K562 (cell line): ENCODE data around the gene SLC1A7. TPM values are rescaled to one million over a fixed set of nuclear protein-coding genes. Genes with fewer than 3 reads are reported as not detected.

ENCODE experiments used
- DNMT1 ChIP-seq: fragments of 450-650 bp; IDR thresholded peaks from 2 replicates; pipeline ENCODE4 v1.6.1; 2016; ENCODE audit warnings: antibody characterized with exemption, mild to moderate bottlenecking
- EHMT2 ChIP-seq: fragments of 450-650 bp; IDR thresholded peaks from 2 replicates; pipeline ENCODE4 v1.6.1; 2018; ENCODE audit warnings: antibody characterized with exemption
- NONO ChIP-seq, 2 experiments: fragments of 200-400 bp in 1 of 2; fragments of 450-650 bp in 1 of 2; formaldehyde crosslinking in 1 of 2; IDR thresholded peaks; 2 replicates each; pipeline ENCODE4 v1.6.1; 2017; ENCODE audit warnings: low read depth in 2 of 2, mild to moderate bottlenecking in 2 of 2, moderate library complexity in 2 of 2, low read length in 1 of 2
- SMARCE1 ChIP-seq: fragments of 450-650 bp; IDR thresholded peaks from 2 replicates; pipeline ENCODE4 v1.7.1; 2016; ENCODE audit warnings: mild to moderate bottlenecking
- ZNF140 ChIP-seq: fragments of 250-450 bp; sonication (Bioruptor Pico); IDR thresholded peaks from 2 replicates; pipeline ENCODE4 v1.8.0; 2021; ENCODE audit warnings: moderate library complexity, mild to moderate bottlenecking, inconsistent platforms
- ZNF184 ChIP-seq: sonication (generic); formaldehyde crosslinking; IDR thresholded peaks from 2 replicates; pipeline ENCODE4 v1.5.0; 2020; ENCODE audit warnings: missing genetic modification reagents
- ZNF436 ChIP-seq: fragments of 250-450, 450-650 bp; sonication (Bioruptor Pico); formaldehyde crosslinking; IDR thresholded peaks from 2 replicates; pipeline ENCODE4 v1.7.0; 2020; ENCODE audit warnings: mild to moderate bottlenecking
- ZNF507 ChIP-seq: conservative IDR thresholded peaks from 2 replicates; pipeline ENCODE4 v1.6.1; 2017; ENCODE audit warnings: missing genetic modification characterization, missing compliant biosample characterization
- polyA plus RNA-seq, 8 experiments: library from polyadenylated mRNA; depleted of rRNA in 4 of 8; stranded (reverse) in 5 of 8; unstranded in 3 of 8; fragments of >200 nt; fragmentation: Nextera tagmentation in 2 of 8; fragmentation: Illumina TruSeq in 1 of 8; extraction: Ambion mirVana in 2 of 8; extraction: Trizol in 1 of 8; gene quantifications; 2 replicates each; pipeline versions ENCODE4 v1.2.1 to v1.2.3, GENCODE V29; 2011 to 2014; ENCODE audit warnings: inconsistent platforms in 1 of 8, missing spikeins in 1 of 8
- total RNA-seq, 7 experiments: library from RNA; depleted of rRNA in 6 of 7; stranded (reverse); fragments of >200 nt in 6 of 7; fragmentation: Illumina TruSeq in 2 of 7; extraction: Trizol in 2 of 7; gene quantifications; 2 replicates each; pipeline versions ENCODE4 v1.2.1 to v1.2.3, GENCODE V29; 2011 to 2021; ENCODE audit warnings: low replicate concordance in 1 of 7
- TF ChIP-seq, protein P1 (sequence below): fragments of 450-650 bp; conservative IDR thresholded peaks from 2 replicates; pipeline ENCODE4 v1.6.1; 2016; ENCODE audit warnings: missing genetic modification characterization, low read depth, mild to moderate bottlenecking, control low read depth, missing compliant biosample characterization
- TF ChIP-seq, protein P2 (sequence below): IDR thresholded peaks from 3 replicates; pipeline ENCODE4 v1.6.1; 2011; ENCODE audit warnings: borderline replicate concordance, mild to moderate bottlenecking; ENCODE audit not compliant: insufficient read length, insufficient read depth
- TF ChIP-seq, protein P3 (sequence below): sonication (generic); formaldehyde crosslinking; IDR thresholded peaks from 2 replicates; pipeline ENCODE4 v1.8.0; 2022; ENCODE audit warnings: mild to moderate bottlenecking, missing genetic modification reagents, borderline replicate concordance
- TF ChIP-seq, protein P4 (sequence below): fragments of 450-650 bp; IDR thresholded peaks from 2 replicates; pipeline ENCODE4 v1.6.1; 2016; ENCODE audit warnings: mild to moderate bottlenecking, moderate library complexity

Gene SLC1A7
- total and polyA plus RNA-seq, 9 of the 15 experiments (the other 6 are each of a cell fraction or from before 2014, with no cell fraction given): 0.07 TPM; not detected in 8

DNA sequence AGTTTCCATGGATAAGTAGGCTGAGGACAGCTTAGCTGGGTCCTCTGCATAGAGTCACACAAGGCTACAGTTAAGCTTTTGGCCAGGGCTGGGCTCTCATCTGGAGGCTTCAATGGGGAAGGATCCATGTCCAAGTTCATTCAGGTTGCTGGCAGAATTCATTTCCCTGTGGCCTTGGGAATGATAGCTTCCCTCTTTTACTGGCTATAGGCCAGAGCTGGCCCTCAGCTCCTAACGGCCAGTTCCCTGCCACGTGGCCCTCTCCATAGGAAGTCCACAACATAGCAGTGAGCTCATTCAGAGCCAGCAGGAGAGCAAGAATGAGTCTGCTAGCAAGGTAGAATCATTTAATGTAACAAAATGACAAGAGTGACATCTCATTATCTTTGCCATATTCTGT is 95.5 kb downstream of the SLC1A7 start (continued):
- TF ChIP-seq, protein P1, sequence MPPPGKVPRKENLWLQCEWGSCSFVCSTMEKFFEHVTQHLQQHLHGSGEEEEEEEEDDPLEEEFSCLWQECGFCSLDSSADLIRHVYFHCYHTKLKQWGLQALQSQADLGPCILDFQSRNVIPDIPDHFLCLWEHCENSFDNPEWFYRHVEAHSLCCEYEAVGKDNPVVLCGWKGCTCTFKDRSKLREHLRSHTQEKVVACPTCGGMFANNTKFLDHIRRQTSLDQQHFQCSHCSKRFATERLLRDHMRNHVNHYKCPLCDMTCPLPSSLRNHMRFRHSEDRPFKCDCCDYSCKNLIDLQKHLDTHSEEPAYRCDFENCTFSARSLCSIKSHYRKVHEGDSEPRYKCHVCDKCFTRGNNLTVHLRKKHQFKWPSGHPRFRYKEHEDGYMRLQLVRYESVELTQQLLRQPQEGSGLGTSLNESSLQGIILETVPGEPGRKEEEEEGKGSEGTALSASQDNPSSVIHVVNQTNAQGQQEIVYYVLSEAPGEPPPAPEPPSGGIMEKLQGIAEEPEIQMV: no peak
- TF ChIP-seq DNMT1 (no peak), NONO (IDR thresholded peaks at IDR 0.05; ENCODE audit: low read depth in 2 of 2, low read length in 1 of 2) (no peak), SMARCE1 (no peak), ZNF140 (CRISPR knock-in tag) (peak; percentile 38; the same call in 1 of the 2 replicates), ZNF184 (CRISPR knock-in tag) (no peak), EHMT2 (no peak), ZNF507 (no peak), ZNF436 (CRISPR knock-in tag) (no peak)
- TF ChIP-seq, protein P2, sequence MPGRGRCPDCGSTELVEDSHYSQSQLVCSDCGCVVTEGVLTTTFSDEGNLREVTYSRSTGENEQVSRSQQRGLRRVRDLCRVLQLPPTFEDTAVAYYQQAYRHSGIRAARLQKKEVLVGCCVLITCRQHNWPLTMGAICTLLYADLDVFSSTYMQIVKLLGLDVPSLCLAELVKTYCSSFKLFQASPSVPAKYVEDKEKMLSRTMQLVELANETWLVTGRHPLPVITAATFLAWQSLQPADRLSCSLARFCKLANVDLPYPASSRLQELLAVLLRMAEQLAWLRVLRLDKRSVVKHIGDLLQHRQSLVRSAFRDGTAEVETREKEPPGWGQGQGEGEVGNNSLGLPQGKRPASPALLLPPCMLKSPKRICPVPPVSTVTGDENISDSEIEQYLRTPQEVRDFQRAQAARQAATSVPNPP: no peak
- TF ChIP-seq, protein P3, sequence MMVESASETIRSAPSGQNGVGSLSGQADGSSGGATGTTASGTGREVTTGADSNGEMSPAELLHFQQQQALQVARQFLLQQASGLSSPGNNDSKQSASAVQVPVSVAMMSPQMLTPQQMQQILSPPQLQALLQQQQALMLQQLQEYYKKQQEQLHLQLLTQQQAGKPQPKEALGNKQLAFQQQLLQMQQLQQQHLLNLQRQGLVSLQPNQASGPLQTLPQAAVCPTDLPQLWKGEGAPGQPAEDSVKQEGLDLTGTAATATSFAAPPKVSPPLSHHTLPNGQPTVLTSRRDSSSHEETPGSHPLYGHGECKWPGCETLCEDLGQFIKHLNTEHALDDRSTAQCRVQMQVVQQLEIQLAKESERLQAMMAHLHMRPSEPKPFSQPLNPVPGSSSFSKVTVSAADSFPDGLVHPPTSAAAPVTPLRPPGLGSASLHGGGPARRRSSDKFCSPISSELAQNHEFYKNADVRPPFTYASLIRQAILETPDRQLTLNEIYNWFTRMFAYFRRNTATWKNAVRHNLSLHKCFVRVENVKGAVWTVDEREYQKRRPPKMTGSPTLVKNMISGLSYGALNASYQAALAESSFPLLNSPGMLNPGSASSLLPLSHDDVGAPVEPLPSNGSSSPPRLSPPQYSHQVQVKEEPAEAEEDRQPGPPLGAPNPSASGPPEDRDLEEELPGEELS (CRISPR knock-in tag): no peak
- TF ChIP-seq, protein P4, sequence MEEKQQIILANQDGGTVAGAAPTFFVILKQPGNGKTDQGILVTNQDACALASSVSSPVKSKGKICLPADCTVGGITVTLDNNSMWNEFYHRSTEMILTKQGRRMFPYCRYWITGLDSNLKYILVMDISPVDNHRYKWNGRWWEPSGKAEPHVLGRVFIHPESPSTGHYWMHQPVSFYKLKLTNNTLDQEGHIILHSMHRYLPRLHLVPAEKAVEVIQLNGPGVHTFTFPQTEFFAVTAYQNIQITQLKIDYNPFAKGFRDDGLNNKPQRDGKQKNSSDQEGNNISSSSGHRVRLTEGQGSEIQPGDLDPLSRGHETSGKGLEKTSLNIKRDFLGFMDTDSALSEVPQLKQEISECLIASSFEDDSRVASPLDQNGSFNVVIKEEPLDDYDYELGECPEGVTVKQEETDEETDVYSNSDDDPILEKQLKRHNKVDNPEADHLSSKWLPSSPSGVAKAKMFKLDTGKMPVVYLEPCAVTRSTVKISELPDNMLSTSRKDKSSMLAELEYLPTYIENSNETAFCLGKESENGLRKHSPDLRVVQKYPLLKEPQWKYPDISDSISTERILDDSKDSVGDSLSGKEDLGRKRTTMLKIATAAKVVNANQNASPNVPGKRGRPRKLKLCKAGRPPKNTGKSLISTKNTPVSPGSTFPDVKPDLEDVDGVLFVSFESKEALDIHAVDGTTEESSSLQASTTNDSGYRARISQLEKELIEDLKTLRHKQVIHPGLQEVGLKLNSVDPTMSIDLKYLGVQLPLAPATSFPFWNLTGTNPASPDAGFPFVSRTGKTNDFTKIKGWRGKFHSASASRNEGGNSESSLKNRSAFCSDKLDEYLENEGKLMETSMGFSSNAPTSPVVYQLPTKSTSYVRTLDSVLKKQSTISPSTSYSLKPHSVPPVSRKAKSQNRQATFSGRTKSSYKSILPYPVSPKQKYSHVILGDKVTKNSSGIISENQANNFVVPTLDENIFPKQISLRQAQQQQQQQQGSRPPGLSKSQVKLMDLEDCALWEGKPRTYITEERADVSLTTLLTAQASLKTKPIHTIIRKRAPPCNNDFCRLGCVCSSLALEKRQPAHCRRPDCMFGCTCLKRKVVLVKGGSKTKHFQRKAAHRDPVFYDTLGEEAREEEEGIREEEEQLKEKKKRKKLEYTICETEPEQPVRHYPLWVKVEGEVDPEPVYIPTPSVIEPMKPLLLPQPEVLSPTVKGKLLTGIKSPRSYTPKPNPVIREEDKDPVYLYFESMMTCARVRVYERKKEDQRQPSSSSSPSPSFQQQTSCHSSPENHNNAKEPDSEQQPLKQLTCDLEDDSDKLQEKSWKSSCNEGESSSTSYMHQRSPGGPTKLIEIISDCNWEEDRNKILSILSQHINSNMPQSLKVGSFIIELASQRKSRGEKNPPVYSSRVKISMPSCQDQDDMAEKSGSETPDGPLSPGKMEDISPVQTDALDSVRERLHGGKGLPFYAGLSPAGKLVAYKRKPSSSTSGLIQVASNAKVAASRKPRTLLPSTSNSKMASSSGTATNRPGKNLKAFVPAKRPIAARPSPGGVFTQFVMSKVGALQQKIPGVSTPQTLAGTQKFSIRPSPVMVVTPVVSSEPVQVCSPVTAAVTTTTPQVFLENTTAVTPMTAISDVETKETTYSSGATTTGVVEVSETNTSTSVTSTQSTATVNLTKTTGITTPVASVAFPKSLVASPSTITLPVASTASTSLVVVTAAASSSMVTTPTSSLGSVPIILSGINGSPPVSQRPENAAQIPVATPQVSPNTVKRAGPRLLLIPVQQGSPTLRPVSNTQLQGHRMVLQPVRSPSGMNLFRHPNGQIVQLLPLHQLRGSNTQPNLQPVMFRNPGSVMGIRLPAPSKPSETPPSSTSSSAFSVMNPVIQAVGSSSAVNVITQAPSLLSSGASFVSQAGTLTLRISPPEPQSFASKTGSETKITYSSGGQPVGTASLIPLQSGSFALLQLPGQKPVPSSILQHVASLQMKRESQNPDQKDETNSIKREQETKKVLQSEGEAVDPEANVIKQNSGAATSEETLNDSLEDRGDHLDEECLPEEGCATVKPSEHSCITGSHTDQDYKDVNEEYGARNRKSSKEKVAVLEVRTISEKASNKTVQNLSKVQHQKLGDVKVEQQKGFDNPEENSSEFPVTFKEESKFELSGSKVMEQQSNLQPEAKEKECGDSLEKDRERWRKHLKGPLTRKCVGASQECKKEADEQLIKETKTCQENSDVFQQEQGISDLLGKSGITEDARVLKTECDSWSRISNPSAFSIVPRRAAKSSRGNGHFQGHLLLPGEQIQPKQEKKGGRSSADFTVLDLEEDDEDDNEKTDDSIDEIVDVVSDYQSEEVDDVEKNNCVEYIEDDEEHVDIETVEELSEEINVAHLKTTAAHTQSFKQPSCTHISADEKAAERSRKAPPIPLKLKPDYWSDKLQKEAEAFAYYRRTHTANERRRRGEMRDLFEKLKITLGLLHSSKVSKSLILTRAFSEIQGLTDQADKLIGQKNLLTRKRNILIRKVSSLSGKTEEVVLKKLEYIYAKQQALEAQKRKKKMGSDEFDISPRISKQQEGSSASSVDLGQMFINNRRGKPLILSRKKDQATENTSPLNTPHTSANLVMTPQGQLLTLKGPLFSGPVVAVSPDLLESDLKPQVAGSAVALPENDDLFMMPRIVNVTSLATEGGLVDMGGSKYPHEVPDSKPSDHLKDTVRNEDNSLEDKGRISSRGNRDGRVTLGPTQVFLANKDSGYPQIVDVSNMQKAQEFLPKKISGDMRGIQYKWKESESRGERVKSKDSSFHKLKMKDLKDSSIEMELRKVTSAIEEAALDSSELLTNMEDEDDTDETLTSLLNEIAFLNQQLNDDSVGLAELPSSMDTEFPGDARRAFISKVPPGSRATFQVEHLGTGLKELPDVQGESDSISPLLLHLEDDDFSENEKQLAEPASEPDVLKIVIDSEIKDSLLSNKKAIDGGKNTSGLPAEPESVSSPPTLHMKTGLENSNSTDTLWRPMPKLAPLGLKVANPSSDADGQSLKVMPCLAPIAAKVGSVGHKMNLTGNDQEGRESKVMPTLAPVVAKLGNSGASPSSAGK: peak; percentile 65
